Smooth muscle cell of trachea (primary cell): ENCODE results near the gene SRRM1. TPM values are rescaled to one million over a fixed set of nuclear protein-coding genes. Genes with fewer than 3 reads are reported as not detected.

Source experiments
- total RNA-seq: library from RNA; depleted of rRNA; stranded (reverse); fragments of >200 nt; gene quantifications from 2 replicates; pipeline ENCODE4 v1.2.1, GENCODE V29; 2014

Gene SRRM1
- 23.8 and 38.7 TPM in 2 replicates for total RNA-seq

GRCh38 chr1:24642481-24643362 is at the start of gene SRRM1:
Gene SRRM1, plus strand, starts transcription at chr1:24643302. Its CDS starts 25 bp downstream, at chr1:24643327.

Other genes with a start within 250 kb of the SRRM1 start
- 4.0 and 7.0 TPM in 2 replicates for gene STPG1, start 229.5 kb upstream of the SRRM1 start, total RNA-seq
- gene NIPAL3, start 227.5 kb upstream of the SRRM1 start, total RNA-seq, result 60.4 and 68.8 TPM in 2 replicates
- gene RCAN3, start 140.5 kb upstream of the SRRM1 start, total RNA-seq, result 5.8 and 9.9 TPM in 2 replicates
- not detected in 2 replicates for gene NCMAP, start 87.2 kb upstream of the SRRM1 start, total RNA-seq
- 355 and 485 TPM in 2 replicates for gene CLIC4, start 102.1 kb downstream of the SRRM1 start, total RNA-seq